GM03348 (cell line): ENCODE measurements around the gene CETN3.
A peak's percentile ranks its signal among the peaks of the same experiment; 100 is the strongest.

ENCODE experiments used
- DNase-seq: peaks from one replicate; pipeline ENCODE4 v3.0.0; 2012; ENCODE audit warnings: low spot score

CETN3 gene

DNA sequence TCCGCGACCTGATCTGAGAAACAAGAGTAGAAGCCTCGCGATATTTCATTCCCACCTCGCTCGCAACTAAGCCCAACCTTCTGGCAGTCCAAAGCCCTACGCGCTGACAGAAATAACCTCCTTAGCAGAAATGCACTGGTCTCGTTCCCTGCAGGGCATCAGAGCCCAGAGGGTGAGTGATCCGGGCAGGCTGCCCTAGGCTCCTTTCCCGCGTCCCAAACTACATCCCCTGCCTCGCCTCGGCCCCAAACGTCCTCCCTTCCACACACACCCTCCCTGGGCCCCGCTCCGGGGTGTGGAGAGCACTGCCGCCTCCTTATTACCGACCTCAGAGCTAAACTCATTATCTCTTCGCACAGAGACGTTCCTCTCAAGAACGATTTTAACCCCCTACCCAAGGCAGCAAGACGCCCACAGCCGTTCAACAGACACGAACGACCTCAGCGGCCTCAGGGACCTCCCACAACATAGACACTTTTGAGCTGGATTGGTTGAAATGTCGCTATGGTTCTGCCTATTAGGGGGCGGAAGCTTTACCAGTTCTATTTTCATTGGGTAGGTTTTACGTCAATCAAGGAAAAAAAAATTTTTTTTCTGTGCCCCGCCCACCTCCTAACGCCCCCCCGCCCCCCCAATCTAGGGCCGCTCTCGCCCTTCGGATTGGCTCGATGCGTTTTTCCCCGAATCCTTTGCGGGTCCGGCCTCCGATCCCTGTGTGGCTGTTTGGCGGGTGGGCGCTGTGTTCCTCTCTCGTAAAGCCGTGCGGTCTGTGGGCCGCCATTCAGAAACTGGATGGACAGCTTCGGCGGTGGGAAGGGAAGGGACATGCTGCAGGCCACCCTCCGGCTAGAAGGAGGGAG is at the start of gene CETN3:
Gene CETN3 (minus strand): TSS at position 439 of the 860 bp plus-strand sequence. CDS start 95 bp downstream, at position 344.
- peak; percentile 96 for DNase-seq

DNA sequence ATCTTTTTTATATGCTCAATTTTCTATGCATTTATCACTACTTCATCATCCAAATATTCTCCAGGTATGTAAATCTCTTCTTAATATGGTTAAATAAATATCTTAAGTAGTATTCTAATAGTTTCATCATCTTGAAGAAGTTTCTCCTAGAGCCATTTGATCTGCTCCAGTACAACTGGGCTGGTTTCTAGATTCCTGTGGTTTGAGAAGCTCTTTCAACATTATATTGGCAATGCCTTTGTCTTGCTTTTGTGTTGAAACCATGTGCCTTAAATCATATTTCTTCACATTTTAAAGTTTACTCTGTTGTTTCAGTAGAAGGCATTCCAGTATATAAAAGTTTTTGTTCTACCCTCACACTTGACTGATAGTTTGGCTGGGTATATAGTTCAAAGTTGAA is 37.4 kb upstream of the CETN3 start:
- DNase-seq, result peak; percentile 41

- DNase-seq, result no peak
Observed at GRCh38 chr5:90440644-90441043, 31.1 kb upstream of the CETN3 start.

DNA sequence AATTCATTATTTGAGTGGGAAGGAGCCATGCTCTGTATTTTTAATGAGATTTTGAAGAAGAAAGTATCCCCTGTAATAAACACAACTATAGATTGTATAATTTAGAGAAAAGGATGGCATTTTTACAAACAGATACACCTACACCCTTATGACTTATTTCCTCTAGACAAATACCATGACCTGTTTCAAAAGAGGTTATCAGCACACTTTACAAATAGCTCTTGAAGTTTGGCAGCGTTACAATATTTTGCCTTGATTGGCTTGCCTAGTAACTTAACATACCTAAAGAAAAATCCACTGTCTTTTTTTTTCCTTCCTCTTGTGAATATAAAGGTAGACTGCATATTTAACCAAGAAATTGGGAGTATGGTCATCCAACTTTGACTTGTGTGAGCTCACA is 28.5 kb upstream of the CETN3 start:
- no peak for DNase-seq

- no peak for DNase-seq
Observed at GRCh38 chr5:90437663-90438062, 28.1 kb upstream of the CETN3 start.

DNA sequence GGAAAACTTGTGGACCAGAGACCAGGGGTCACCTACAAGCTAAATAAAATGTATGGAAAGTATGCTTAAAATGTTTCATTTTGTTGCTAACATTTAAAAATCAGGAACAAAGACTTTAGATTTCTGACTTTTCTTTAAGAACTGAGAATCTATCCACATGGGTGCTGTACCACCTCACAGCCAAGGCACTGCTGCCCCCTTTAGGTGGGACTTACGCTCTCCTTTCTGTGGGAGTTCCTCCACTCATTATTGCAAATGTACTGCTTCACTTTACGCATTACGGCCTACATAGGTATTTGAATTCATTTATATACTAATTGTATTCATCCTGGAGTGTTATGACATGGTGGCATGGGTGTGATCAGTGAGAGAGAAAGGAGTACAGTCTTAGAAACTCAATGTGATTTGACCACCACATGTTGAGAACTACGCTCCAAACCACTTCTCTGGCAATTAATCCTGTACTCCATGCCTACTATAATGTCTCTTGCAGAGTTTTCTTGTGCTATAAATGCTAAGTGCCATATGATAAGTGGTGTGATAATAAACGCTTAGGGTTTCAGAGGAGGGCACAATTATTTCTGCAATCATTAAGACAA is 24.7 kb upstream of the CETN3 start:
- DNase-seq, result peak; percentile 30

- DNase-seq, result no peak
Observed at GRCh38 chr5:90424245-90424644, 14.7 kb upstream of the CETN3 start.

- DNase-seq, result no peak
Observed at GRCh38 chr5:90421136-90421535, 11.6 kb upstream of the CETN3 start.

- no peak for DNase-seq
Observed at GRCh38 chr5:90418214-90418613, 8.7 kb upstream of the CETN3 start.

DNA sequence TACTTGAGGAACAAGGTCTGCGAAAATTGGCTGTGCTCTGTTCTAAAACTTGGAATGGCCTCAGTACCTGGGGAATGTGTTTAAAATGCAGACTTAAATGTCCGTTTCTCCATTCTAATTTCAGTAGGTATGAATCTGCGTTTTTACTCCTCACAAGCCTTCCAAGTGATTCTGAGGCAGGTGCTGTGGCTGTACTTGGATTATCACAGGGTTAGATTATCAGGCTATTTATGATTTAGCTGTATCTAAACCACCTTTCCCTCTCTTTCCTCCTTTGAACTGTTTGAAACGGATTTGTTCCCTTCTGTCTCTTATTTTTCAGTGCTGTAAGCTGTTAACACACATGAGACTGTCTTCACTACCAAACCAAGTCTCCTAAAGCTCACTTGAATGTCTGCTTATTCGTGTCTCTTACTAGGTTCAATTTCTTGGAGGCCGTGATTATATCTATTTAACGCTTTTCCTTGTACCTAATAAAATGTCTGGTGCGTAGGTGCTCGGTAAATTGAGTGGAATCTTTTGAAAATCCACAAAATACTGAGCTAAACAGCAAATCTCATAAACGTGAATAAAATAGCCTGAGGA is 714 bp upstream of the CETN3 start:
- DNase-seq, result no peak

GRCh38 chr5:90408571-90409317 is 812 bp downstream of the CETN3 start:
- no peak for DNase-seq

- no peak for DNase-seq
Observed at GRCh38 chr5:90406466-90406865, 3.1 kb downstream of the CETN3 start.

DNA sequence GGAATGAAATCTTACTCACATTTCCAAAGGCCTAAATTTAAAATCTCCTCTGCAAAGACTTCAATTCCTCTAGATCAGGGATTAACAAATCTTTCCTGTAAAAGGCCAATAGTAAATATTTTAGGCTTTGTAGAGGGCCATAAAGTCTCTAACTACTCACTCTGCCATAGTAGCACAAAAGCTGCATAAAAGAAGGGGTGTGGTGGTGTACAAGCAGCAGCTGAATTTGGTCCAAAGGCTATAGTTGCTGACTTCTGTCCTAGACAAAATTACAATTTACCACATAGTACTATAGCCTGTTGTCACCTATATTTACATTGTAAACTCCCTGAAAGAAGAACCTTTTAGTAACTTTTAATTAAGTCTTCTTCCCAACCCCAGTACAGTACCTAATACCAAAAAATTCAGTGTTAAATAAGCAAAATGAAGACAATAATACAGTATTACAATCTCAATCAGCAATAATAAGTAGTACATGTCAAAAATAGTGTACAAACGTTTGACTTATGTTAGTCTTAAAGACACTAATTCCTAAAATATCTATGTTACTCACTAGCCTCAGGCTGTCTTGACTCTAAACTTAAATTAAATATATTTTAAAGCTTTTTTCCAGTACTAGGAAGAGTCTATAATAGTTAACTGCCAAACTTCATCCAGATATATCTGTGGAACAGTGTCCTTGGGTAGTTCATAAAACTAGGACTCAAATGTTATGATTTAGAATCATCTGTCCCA is 6.9 kb downstream of the CETN3 start:
- DNase-seq, result no peak

- no peak for DNase-seq
Observed at GRCh38 chr5:90399251-90399650, 10.3 kb downstream of the CETN3 start.

DNA sequence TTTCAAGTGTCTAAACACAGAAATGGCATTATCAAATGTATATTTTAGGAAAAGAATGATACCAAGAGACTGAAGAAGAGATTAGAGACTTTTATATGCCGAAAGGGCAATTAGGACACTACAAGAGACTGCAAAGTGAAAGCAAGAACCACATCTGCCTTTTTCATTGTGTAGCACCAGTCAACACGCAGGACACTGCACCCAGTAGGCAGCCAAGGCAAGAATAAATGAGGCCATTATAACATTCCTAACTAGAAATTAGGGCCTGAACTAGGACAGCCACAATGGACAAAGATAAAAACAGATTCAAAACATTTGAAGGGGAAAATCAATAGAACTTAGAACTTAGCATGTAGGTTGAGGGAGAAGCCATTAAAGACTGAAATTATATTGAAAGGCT is 10.8 kb downstream of the CETN3 start:
- no peak for DNase-seq

DNA sequence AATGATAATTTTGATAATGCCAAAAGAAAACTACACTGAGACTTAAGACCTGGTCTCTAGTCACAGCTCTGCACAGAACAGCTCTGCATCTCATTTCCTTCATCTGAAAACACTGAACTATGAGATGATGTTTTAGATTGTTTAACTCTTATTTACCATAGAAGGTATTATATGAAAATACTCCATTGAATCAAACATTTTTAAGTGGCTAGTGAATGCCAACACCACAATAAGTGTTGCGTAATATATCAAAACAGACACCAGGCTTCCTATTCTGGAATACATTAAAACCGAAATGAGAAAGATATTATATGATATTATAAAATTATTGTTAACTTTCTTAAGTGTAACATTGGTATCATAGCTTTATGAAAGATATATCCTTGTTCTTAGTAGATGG is 14.6 kb downstream of the CETN3 start:
- DNase-seq, result no peak

DNA sequence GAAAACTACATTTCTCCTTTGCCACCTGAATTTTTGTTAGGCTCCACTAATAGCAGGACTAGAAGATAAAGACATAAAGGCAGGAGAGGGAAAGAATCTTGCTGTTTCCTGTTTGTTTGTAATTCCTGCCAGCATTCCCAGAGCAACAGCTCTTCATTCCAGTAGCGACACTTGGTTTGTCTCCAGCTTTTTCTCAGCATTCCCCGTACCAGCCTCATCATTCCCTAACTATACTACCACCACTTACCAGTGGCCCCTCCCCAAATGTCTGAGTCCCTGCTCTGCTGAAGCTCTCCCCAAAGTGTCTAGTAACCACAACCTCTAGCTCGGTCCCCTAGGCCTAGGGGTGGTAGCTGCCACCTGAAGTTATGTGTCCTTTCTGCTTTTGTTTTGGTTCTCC is 18.6 kb downstream of the CETN3 start:
- peak; percentile 3 for DNase-seq

GRCh38 chr5:90390326-90390725 is 19.2 kb downstream of the CETN3 start:
- DNase-seq, result no peak

DNA sequence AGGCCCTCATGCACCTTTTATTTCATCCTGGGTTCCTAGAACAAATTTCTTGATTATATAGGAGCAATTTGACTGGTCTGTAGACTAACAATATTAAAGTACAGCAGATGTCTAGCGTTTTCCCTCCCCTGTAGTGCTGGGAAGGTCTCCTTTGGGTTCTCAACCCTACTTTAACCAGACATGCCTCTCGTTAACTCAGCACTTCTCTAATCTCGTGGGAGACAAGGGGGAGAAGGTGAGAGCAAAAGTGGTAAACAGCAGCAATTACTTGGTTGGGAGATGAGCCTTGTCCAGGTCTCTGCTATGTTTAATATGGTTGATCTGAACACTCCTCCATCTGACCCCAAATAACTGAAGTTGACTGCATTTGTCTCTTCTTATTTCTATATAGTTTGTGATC is 22.0 kb downstream of the CETN3 start:
- no peak for DNase-seq

GRCh38 chr5:90386099-90386710 is 23.4 kb downstream of the CETN3 start:
- DNase-seq, result peak; percentile 14

DNA sequence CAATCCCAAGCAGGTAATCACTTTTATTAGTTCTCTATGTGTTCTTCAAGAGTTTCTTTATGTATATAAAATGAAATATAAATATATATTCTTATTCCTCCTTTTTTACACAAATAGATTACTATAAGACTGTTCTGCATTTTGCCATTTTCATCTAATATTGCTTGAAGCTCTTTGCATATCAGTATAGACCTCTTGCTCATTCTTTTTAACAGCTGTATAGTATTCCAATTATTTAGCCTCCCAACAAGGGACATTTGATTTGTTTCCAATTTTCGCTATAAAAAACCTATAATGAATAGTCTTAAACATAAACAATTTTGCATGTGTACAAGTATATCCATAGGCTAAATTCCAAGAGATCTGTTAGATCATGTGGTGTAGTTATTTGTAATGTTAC is 25.2 kb downstream of the CETN3 start:
- no peak for DNase-seq
